Ishikawa (cell line): Measurements from ENCODE around the gene OR2C3.

ENCODE experiments used
- CEBPB ChIP-seq: IDR thresholded peaks from 2 replicates; pipeline ENCODE4 v1.6.1; 2012
- CREB1 ChIP-seq: IDR thresholded peaks from 2 replicates; pipeline ENCODE4 v1.6.1; 2012; ENCODE audit warnings: low read depth
- EGR1 ChIP-seq: IDR thresholded peaks from 2 replicates; pipeline ENCODE4 v1.6.1; 2012
- EP300 ChIP-seq: IDR thresholded peaks from 2 replicates; pipeline ENCODE4 v1.6.1; 2012; ENCODE audit warnings: borderline replicate concordance
- FOXM1 ChIP-seq: IDR thresholded peaks from 2 replicates; pipeline ENCODE4 v1.6.1; 2012; ENCODE audit warnings: low read depth, borderline replicate concordance
- MAX ChIP-seq: IDR thresholded peaks from 2 replicates; pipeline ENCODE4 v1.6.1; 2012
- NFIC ChIP-seq: IDR thresholded peaks from 2 replicates; pipeline ENCODE4 v1.6.1; 2012
- RAD21 ChIP-seq: IDR thresholded peaks from 2 replicates; pipeline ENCODE4 v1.6.1; 2012; ENCODE audit warnings: low read depth
- REST ChIP-seq: IDR thresholded peaks from 2 replicates; pipeline ENCODE4 v1.6.1; 2012; ENCODE audit warnings: low read depth, mild to moderate bottlenecking
- TAF1 ChIP-seq: IDR thresholded peaks from 2 replicates; pipeline ENCODE4 v1.6.1; 2012; ENCODE audit warnings: low read depth, mild to moderate bottlenecking
- TCF12 ChIP-seq: IDR thresholded peaks from 2 replicates; pipeline ENCODE4 v1.6.1; 2012; ENCODE audit warnings: low read depth
- TEAD4 ChIP-seq: IDR thresholded peaks from 2 replicates; pipeline ENCODE4 v1.6.1; 2012
- USF1 ChIP-seq: IDR thresholded peaks from 2 replicates; pipeline ENCODE4 v1.6.1; 2012
- YY1 ChIP-seq: IDR thresholded peaks from 2 replicates; pipeline ENCODE4 v1.6.1; 2012; ENCODE audit warnings: low read depth
- ZBTB7A ChIP-seq: IDR thresholded peaks from 2 replicates; pipeline ENCODE4 v1.6.1; 2012; ENCODE audit warnings: low read depth

OR2C3 gene

GRCh38 chr1:247552231-247552630 is 16.0 kb upstream of the OR2C3 start:
- TF ChIP-seq EP300, result no peak
- TF ChIP-seq USF1, result no peak
- TF ChIP-seq MAX, result no peak

- TF ChIP-seq MAX (no peak), EP300 (no peak), EGR1 (no peak), TCF12 (no peak), CREB1 (no peak)
Observed at GRCh38 chr1:247551721-247552120, 15.5 kb upstream of the OR2C3 start.

- TF ChIP-seq CREB1, result no peak
- TF ChIP-seq CEBPB, result no peak
- no peak for TF ChIP-seq EGR1
- TF ChIP-seq TEAD4, result no peak
- no peak for TF ChIP-seq ZBTB7A
- no peak for TF ChIP-seq EP300
- TF ChIP-seq TAF1, result no peak
- TF ChIP-seq MAX, result no peak
- TF ChIP-seq FOXM1, result no peak
- no peak for TF ChIP-seq TCF12
- no peak for TF ChIP-seq NFIC
- TF ChIP-seq YY1, result no peak
- no peak for TF ChIP-seq USF1
- no peak for TF ChIP-seq RAD21
- TF ChIP-seq REST, result no peak
Observed at GRCh38 chr1:247548769-247549182, 12.5 kb upstream of the OR2C3 start, which contains the start of gene GCSAML. GCSAML (plus strand) TSS chr1:247549134; CDS start chr1:247549192, 58 bp downstream.

GRCh38 chr1:247548092-247548491 is 11.9 kb upstream of the OR2C3 start:
- no peak for TF ChIP-seq EGR1
- no peak for TF ChIP-seq CEBPB
- TF ChIP-seq ZBTB7A, result no peak
- TF ChIP-seq NFIC, result no peak
- no peak for TF ChIP-seq MAX
- TF ChIP-seq TEAD4, result no peak
- TF ChIP-seq FOXM1, result no peak
- no peak for TF ChIP-seq CREB1
- no peak for TF ChIP-seq TAF1
- TF ChIP-seq YY1, result no peak
- TF ChIP-seq EP300, result no peak
- no peak for TF ChIP-seq REST
- no peak for TF ChIP-seq USF1

GRCh38 chr1:247542811-247543210 is 6.6 kb upstream of the OR2C3 start:
- no peak for TF ChIP-seq REST
- no peak for TF ChIP-seq NFIC
- TF ChIP-seq USF1, result no peak
- TF ChIP-seq TCF12, result no peak
- no peak for TF ChIP-seq YY1
- TF ChIP-seq TAF1, result no peak
- TF ChIP-seq CREB1, result no peak
- TF ChIP-seq MAX, result no peak
- TF ChIP-seq RAD21, result no peak
- no peak for TF ChIP-seq EGR1
- no peak for TF ChIP-seq ZBTB7A
- TF ChIP-seq TEAD4, result no peak
- TF ChIP-seq CEBPB, result no peak
